Fibroblast of skin of scalp (primary cell): ENCODE data around the gene LPCAT3.

Source experiments
- DNase-seq: peaks from one replicate; pipeline ENCODE4 v3.0.0-alpha.2; 2013

The LPCAT3 gene

GRCh38 chr12:6962285-6963015 is 55.8 kb downstream of the LPCAT3 start:
- DNase-seq = no peak

GRCh38 chr12:6961695-6962284 is 56.5 kb downstream of the LPCAT3 start:
- DNase-seq = peak; percentile 89

DNA sequence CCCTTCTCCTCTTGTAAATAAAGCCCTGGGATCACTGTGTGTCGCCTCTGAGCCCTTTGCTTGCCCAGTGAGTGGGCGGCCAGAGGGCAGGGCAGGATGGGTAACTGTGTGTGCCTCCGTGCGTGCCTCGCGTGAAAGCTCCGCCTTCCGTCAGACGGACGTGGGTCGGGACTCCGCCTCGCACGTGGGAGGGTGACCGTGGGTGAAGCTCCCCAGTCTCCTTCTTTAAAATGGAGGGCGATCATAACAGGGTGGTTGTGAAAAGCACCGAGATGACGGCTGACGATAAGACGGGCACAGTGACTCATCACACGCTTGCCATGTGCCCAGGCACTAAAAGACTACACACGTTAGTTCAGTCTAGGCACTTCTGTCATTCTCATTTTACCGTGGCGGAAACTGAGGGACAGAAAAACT is 57.0 kb downstream of the LPCAT3 start:
- no peak for DNase-seq

DNA sequence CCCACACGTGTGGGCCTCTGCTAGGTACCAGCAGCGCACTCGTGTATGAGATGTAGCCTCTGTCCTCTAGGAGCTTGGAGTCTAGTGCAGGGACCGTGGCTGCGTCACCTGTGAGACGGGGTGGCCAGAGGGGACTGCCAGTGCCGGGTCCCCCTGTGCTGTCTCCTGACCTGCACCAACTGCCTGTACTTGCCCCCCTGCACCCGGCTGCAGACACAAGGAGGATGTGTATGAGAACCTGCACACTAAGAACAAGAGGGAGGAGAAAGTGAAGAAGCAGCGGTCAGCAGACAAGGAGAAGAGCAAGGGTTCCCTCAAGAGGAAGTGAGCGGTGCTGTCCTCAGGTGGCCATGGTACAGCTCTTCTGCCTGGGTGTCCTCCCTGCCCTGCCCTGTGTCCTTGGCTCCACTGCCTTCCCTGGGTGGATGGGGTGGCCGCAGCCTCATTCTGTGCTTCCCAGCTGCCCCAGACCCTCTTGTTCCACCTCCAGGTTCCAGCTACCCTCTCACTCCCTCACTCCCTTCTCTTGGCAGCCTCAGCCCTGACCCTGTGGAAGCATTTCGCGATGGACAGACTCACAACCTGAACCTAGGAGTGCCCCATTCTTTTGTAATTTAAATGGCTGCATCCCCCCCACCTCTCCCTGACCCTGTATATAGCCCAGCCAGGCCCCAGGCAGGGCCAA is 57.5 kb downstream of the LPCAT3 start:
- peak; percentile 38 for DNase-seq

- no peak for DNase-seq
Observed at GRCh38 chr12:6959805-6960592, 58.3 kb downstream of the LPCAT3 start.

DNA sequence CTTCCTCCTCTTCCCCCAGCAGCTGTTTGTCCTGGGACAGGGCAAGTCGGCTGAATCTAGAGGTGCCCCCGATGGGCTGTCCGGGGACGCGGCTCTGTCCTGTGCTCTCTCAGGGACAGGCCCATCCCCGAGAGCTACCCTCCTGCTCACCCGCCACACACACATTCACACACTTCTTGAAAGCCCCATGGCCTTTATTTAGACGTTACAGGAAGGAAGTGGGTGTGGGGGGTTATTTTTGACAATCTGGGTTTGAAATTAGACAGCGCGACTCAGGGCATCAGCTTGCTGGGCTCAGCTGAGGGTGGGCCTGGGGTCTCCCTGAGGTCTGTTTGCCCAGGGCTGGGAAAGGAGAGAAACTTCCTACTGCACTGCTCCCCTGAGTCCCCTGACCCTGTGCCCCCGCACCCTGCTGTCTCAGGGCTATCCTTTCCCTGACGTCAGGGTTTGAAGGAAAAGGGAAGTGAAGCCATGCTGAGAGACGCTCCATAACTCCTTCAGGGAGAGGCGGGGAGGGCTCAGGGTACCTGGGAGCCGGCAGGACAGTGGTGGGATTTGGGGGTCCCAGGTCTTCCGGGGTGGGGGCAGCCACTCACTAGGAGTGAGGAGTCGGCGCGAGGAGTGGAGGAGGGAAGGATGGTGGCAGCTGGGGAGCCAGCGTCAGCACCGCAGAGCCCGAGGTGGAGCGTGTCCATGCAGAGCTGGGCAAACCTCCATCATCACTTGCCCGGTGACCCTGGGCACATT is 59.0 kb downstream of the LPCAT3 start:
- DNase-seq = no peak

DNA sequence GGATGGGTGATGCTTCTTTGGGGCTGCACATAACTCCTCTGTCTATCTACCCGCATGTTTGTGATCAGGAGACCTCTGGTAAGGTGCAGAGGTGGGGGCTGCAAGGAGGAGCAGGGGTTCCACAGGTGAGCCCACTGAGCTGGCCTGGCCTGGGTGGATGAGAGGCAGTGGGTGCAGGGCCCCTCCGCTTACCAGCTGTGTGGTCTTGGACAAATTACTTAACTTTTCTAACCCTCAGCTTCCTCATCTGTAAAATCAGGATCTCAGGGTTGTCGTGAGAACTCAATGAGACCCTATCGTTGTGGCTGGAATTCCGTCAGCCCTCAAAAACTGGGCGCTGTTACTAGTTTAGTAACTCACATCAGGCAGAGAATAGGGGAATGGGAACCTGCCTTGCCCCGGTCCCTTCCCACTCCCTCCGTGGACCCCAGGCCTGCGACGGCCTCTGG is 59.6 kb downstream of the LPCAT3 start:
- DNase-seq = no peak

DNA sequence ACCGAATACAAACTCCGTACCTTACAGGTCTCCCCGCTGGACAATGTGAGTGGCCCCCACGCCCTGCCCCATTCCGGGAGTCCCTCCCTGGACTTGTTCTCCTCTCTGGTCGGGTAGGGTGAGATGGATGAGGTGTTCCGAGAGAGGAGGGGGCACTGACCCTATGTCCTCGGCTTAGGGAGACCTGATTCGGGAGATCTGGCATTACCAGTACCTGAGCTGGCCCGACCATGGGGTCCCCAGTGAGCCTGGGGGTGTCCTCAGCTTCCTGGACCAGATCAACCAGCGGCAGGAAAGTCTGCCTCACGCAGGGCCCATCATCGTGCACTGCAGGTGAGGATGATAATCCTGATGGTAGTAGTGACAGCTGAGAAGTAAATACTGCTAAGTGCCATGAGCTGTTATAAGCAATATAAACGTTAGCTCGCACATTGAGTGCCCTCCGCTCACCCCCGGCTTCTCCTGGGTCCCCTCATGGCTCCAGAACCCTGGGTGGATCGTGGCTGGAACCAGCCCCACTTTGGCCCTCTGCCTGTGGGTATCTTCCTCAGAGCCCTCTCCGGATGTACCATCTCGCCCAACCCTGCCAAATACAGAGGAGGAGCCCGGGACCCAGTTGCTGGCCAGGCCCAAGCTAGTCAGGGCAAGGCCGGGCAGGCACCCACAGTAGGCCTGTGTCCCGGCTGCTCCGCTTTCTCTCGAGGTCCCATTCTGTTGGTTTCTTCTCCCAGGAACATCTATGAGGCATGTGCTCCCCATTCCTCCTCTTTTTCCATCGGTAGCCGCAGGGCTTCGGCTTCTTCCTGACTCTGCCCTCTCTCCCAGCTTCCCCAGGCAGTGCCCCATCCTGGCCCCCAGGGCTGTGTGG is 60.3 kb downstream of the LPCAT3 start:
- DNase-seq = no peak

DNA sequence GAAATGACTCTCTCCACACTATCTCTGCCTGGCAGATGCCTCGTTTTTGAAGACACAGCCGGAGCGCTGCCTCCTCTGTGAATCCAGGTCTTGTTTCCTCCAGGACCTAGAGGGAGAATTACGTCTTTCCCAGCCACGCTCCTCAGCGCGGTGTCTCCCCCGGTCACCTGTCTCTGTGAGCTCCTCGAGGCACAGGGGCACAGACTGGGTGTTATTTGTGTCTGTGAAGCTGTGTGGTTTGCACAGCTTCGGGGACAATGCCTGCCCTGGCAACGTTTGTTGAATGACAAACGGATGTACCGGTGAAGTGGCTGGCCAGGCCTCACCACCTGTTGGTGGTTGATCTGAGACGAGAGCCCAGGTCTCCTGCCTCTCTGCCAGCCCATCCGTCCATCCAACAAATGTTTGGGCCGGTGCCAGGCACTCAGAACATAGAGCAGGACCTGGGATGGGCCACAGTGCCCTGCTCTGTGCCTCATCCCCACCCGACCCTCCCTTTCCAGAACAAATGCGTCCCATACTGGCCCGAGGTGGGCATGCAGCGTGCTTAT is 61.0 kb downstream of the LPCAT3 start:
- no peak for DNase-seq

- DNase-seq = no peak
Observed at GRCh38 chr12:6956021-6956727, 62.1 kb downstream of the LPCAT3 start.

DNA sequence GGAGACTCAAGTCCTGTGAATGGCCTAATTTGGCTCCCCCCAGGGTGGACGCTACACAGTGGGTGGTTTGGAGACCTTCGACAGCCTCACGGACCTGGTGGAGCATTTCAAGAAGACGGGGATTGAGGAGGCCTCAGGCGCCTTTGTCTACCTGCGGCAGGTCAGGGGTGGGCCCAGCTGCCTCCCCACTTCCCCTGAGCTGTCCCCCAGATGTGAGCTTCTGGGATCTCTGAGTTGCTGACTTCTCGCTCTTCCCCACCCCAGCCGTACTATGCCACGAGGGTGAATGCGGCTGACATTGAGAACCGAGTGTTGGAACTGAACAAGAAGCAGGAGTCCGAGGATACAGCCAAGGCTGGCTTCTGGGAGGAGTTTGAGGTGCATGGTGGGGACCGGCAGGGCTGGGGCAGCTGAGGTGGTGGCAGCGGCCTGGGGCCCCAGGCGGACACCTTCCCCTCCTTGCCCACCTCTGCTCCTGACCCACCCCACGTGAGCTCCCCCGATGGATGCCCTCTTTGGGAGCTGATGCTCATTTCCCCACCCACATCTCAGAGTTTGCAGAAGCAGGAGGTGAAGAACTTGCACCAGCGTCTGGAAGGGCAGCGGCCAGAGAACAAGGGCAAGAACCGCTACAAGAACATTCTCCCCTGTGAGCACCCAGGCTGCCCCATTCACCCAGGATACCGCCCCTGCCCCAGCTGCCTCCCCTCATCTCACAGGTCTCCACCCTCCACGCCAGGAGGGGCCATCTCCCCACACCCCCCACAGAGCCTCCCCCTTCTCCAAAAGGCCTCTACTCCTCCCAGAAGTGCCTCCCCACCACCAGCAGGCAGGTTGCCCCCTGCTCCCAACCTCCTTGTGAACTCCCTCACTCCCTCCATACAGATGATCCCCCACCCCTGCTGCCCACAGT is 62.9 kb downstream of the LPCAT3 start:
- DNase-seq = no peak

DNA sequence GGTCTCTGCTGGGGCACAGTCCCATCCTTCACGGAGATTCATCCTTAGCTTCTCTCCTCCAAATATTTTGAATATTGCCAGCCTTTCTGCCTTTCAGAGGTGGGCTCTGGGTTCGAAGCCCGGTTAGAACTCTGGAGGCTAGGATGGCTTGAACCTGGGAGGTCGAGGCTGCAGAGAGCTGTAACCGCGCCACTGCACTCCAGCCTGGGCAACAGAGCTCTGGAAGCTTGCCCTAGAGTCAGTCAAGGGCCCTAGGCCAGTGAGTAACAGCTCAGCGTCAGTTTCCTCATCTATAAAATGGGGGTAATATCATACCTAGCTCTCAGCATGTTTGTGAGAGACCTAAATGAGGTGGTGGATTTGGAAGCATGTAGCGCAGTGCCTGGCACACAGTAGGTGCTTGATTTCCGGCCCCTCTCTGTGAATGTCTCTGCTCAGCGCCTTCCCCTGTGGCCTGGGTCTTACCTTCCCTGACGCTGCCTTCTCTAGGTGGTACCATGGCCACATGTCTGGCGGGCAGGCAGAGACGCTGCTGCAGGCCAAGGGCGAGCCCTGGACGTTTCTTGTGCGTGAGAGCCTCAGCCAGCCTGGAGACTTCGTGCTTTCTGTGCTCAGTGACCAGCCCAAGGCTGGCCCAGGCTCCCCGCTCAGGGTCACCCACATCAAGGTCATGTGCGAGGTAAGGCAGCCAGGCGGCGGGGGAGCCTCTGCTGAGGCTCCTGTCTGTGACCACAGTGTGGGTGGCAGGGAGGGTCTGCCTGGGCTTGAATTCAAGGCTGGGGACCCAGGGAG is 63.8 kb downstream of the LPCAT3 start:
- no peak for DNase-seq

DNA sequence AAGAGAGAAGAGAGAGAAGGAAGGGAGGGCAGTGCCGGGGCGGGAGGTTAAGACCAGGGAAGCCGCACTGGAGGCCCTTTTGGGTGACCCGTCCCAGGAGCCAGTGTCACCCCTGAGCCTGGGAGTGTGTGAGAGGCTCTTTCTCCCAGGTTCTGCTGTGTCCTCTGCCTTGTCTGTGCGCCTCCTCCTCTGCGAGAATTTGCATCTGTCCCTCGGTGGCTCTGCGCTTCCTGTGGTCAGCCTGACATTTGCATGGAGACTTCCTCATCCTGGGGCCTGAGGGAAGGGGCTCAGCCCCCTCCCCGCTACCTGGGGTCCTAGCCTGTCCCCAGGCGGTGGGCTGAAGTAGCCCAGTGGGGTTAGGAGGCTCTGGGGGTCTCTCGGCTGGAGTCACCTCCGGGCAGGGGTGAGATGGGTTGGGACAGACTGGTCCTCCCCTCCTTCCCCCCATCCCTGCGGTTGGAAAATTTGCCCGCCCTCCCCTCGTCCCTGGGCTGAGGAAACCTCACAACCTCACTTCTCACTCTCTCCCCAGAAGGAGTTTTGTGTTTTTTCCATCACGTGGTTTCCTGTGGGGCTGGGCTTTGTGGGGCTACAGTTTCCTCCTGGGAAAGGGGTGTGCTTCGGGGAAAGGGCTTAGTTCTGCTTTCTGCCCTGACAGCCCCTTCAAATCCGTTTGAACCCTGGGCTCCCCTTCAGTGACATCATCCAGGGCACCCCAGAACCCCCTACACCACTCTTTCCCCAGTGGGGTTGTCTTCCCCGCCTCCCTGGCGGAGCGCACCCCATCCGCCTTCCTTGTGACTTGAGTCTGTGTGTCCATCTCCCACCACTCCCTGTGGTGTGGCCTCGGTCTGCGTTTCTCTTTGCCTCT is 64.6 kb downstream of the LPCAT3 start:
- peak; percentile 65 for DNase-seq

DNA sequence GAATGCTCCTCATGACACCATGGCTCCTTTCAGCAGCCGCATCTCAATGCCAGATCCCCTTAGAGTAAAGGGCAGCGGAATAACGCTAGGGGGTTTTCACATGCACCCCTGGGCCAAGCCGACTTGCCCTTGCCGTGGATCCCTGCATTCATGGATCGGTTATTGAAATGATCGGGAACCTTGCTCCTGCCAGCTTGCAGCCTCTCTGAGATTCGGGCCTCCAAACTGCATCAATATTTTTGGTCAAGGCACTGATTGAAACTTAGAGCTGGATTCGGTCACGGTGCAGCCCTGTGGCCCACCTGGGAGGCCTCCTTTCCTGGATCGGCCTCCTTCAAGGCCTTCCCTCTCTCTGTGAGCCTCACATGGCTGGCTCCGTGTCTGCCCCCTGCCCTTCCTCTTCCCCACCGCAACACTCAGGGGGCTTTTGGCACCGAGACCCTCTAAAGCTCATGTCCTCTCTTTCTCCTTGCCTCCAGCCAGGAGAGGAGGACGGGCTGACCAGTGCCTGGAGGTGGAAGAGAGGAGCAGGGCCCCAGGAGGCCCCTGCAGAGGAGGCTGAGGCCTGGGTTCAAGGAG is 65.3 kb downstream of the LPCAT3 start:
- DNase-seq = no peak

GRCh38 chr12:6952121-6952862 is 66.0 kb downstream of the LPCAT3 start:
- no peak for DNase-seq

GRCh38 chr12:6951551-6952120 is 66.6 kb downstream of the LPCAT3 start:
- DNase-seq = no peak
